ENCODE results near the gene VSNL1. TPM values are rescaled to one million over a fixed set of nuclear protein-coding genes. Genes with fewer than 3 reads are reported as not detected.

Gene VSNL1
- total RNA-seq, 1 experiment from 2014 or later: 9.9 TPM

DNA sequence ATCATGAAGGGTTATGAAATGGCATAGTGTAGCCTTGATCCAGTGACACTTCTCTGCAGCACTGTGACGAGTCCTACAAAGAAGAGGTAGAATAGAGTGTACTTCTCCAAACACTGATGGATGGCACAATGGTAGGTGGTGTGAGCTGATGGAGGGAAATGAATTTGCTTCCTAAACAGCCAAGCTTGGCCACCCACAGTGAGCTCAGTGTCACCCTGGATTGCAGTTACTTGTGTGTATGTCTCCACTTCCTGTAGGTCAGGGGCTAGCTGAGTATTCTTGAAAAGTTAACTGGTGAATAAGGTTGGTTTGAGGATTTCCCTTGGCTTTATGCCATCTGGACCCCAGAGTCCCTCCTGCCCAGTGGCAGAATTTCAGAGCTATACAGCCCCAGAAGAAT lies 75.9 kb downstream of the VSNL1 start:
- H3K4me1 Mint-ChIP-seq: peaks cover 23 to 29% of the 10 kb centered on the region in 2 experiments
- H4K91ac ChIP-seq (ENCODE audit: insufficient read length, low read depth, low read length): no peak overlapping the region
- H3K4me2 ChIP-seq (ENCODE audit: insufficient read depth, insufficient read length, low read length): no peak overlapping the region
- peaks cover 0 to 2% (median 0%) of the 10 kb centered on the region in 3 experiments; a peak in 2 of 7 replicates for H3K36me3 Mint-ChIP-seq (ENCODE audit: insufficient read depth in 1 of 3, low read depth in 3 of 3)
- no peak overlapping the region for H2BK15ac ChIP-seq (ENCODE audit: low read depth, low read length)
- no peaks in the 10 kb centered on the region; the same call in 1 of the 2 replicates for H3K27me3 Mint-ChIP-seq (ENCODE audit: low read depth)
- H3K79me2 ChIP-seq (ENCODE audit: insufficient read depth, low read length): no peaks in the 10 kb centered on the region
- no peak overlapping the region for H3K18ac ChIP-seq (ENCODE audit: insufficient read length, low read depth, low read length)
- no peak overlapping the region for H2BK120ac ChIP-seq (ENCODE audit: low read depth, low read length, poor library complexity, severe bottlenecking)
- no peaks in the 10 kb centered on the region for H3K9me3 Mint-ChIP-seq
- no peaks in the 10 kb centered on the region for H3K9me3 ChIP-seq (ENCODE audit: control insufficient read depth, low read depth, low read length)
- no peak overlapping the region for H3K4ac ChIP-seq (ENCODE audit: low read depth, low read length)
- no peaks in the 10 kb centered on the region for H3K27me3 ChIP-seq (ENCODE audit: insufficient read depth, low read length)
- TF ChIP-seq, protein P1, sequence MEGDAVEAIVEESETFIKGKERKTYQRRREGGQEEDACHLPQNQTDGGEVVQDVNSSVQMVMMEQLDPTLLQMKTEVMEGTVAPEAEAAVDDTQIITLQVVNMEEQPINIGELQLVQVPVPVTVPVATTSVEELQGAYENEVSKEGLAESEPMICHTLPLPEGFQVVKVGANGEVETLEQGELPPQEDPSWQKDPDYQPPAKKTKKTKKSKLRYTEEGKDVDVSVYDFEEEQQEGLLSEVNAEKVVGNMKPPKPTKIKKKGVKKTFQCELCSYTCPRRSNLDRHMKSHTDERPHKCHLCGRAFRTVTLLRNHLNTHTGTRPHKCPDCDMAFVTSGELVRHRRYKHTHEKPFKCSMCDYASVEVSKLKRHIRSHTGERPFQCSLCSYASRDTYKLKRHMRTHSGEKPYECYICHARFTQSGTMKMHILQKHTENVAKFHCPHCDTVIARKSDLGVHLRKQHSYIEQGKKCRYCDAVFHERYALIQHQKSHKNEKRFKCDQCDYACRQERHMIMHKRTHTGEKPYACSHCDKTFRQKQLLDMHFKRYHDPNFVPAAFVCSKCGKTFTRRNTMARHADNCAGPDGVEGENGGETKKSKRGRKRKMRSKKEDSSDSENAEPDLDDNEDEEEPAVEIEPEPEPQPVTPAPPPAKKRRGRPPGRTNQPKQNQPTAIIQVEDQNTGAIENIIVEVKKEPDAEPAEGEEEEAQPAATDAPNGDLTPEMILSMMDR (conservative IDR thresholded peaks at IDR 0.05): no peak
- no peak overlapping the region for H3K9ac ChIP-seq (ENCODE audit: extremely low read depth, insufficient read length, low read length)
- H3K23me2 ChIP-seq (ENCODE audit: insufficient read length, low read depth, low read length, poor library complexity, severe bottlenecking): no peaks in the 10 kb centered on the region
- no peak overlapping the region for H3K4me3 Mint-ChIP-seq
- no peak overlapping the region for H2AFZ ChIP-seq (ENCODE audit: low read length)
- peaks cover 5% of the 10 kb centered on the region; the same call in 1 of the 2 replicates for H3K4me1 ChIP-seq (ENCODE audit: insufficient read depth, low read length)
- H2BK5ac ChIP-seq (ENCODE audit: insufficient read length, low read length): no peak overlapping the region
- H4K8ac ChIP-seq (replicated peaks; ENCODE audit: insufficient read length, low read depth, low read length): no peak overlapping the region
- H3K27ac ChIP-seq (ENCODE audit: insufficient read length, low read depth, low read length): no peak overlapping the region
- H3K14ac ChIP-seq (ENCODE audit: insufficient read depth, low read length): no peak overlapping the region
- no peak overlapping the region for H3K27ac Mint-ChIP-seq
- H3K79me1 ChIP-seq (ENCODE audit: insufficient read depth, low read depth, low read length, poor library complexity, severe bottlenecking): no peaks in the 10 kb centered on the region
- no peak overlapping the region for H3T11ph ChIP-seq (ENCODE audit: low read length)
- no peak for DNase-seq
- no peak overlapping the region for H2BK12ac ChIP-seq (ENCODE audit: insufficient read length, low read depth, low read length)
- peaks cover 2% of the 10 kb centered on the region for H4K20me1 ChIP-seq (ENCODE audit: control insufficient read depth, insufficient read depth, insufficient read length)
- H3K56ac ChIP-seq (ENCODE audit: insufficient read length, low read depth, low read length): no peak overlapping the region
- no peak overlapping the region for H3K23ac ChIP-seq (ENCODE audit: insufficient read length, low read depth, low read length)
- WGBS (ENCODE audit: extremely low coverage, insufficient read length, low lambda C conversion rate): no CpG with 5 or more reads among the region's 1 CpG
- H2AK5ac ChIP-seq (ENCODE audit: insufficient read length, low read length): no peak overlapping the region
- no peak overlapping the region for H2BK20ac ChIP-seq (ENCODE audit: low read depth, low read length, poor library complexity, severe bottlenecking)
- no peak overlapping the region for H4K5ac ChIP-seq (ENCODE audit: insufficient read length, low read depth, low read length)
